Skeletal muscle satellite cell (primary cell): ENCODE measurements around the gene TMED6.
A peak's percentile ranks its signal among the peaks of the same experiment; 100 is the strongest.

Source experiments
- H3K27me3 ChIP-seq: 2 replicates; pipeline ENCODE4 v1.7.0; 2013; ENCODE audit warnings: low read length; ENCODE audit not compliant: control insufficient read depth, insufficient read depth
- H3K36me3 ChIP-seq: 2 replicates; pipeline ENCODE4 v1.7.0; 2013; ENCODE audit warnings: mild to moderate bottlenecking, control low read depth, low read length; ENCODE audit not compliant: insufficient read depth
- H3K4me1 ChIP-seq: 2 replicates; pipeline ENCODE4 v1.7.0; 2013; ENCODE audit warnings: low read length; ENCODE audit not compliant: control insufficient read depth, insufficient read depth
- H3K4me2 ChIP-seq: 2 replicates; pipeline ENCODE4 v1.7.0; 2013; ENCODE audit warnings: mild to moderate bottlenecking, low read length
- H3K4me3 ChIP-seq: 2 replicates; pipeline ENCODE4 v1.7.0; 2013; ENCODE audit warnings: low read length
- H3K9ac ChIP-seq: 2 replicates; pipeline ENCODE4 v1.7.0; 2013; ENCODE audit warnings: mild to moderate bottlenecking, low read depth, low read length, moderate library complexity
- H3K9me3 ChIP-seq: replicated peaks from 2 replicates; pipeline ENCODE4 v1.7.0; 2013; ENCODE audit warnings: mild to moderate bottlenecking, control low read depth, low read length

TMED6 gene

GRCh38 chr16:69330286-69331109 is 21.1 kb downstream of the TMED6 start, which contains the start of gene PDF:
TSS of gene PDF (minus strand) at chr16:69330588. CDS start at chr16:69330570, 18 bp downstream.
- H3K9me3 ChIP-seq, result no peaks in the 10 kb centered on the region
- peaks cover 47% of the 10 kb centered on the region for H3K36me3 ChIP-seq
- H3K27me3 ChIP-seq, result no peaks in the 10 kb centered on the region
- peak within 1 kb of the TSS; percentile 99 for H3K4me2 ChIP-seq
- H3K9ac ChIP-seq, result peak within 1 kb of the TSS; percentile 92
- peak within 1 kb of the TSS; percentile 92 for H3K4me3 ChIP-seq
- peaks cover 32% of the 10 kb centered on the region for H3K4me1 ChIP-seq

- Histone ChIP-seq H3K4me3 (peak overlapping the region; percentile 92), H3K9ac (peak overlapping the region; percentile 92), H3K9me3 (no peaks in the 10 kb centered on the region), H3K27me3 (no peaks in the 10 kb centered on the region), H3K4me1 (peaks cover 32% of the 10 kb centered on the region), H3K4me2 (peak overlapping the region; percentile 99), H3K36me3 (peaks cover 46% of the 10 kb centered on the region)
Measured at GRCh38 chr16:69329369-69330285, 22.0 kb downstream of the TMED6 start.

- Histone ChIP-seq H3K4me1 (peaks cover 32% of the 10 kb centered on the region), H3K4me2 (peak overlapping the region; percentile 99), H3K9ac (peak overlapping the region; percentile 92), H3K36me3 (peaks cover 45% of the 10 kb centered on the region), H3K4me3 (peak overlapping the region; percentile 92), H3K9me3 (no peaks in the 10 kb centered on the region), H3K27me3 (no peaks in the 10 kb centered on the region)
Measured at GRCh38 chr16:69328854-69329316, 22.7 kb downstream of the TMED6 start.

GRCh38 chr16:69327585-69328310 is 23.8 kb downstream of the TMED6 start:
- Histone ChIP-seq H3K4me2 (peak overlapping the region; percentile 99), H3K9me3 (no peaks in the 10 kb centered on the region), H3K36me3 (peaks cover 48% of the 10 kb centered on the region), H3K9ac (peak overlapping the region; percentile 42), H3K4me1 (peaks cover 32% of the 10 kb centered on the region), H3K4me3 (no peak overlapping the region), H3K27me3 (no peaks in the 10 kb centered on the region)

- Histone ChIP-seq H3K27me3 (no peaks in the 10 kb centered on the region), H3K9ac (no peak overlapping the region), H3K4me3 (no peak overlapping the region), H3K4me2 (peak overlapping the region; percentile 53), H3K9me3 (no peaks in the 10 kb centered on the region), H3K36me3 (peaks cover 57% of the 10 kb centered on the region), H3K4me1 (peaks cover 32% of the 10 kb centered on the region)
Measured at GRCh38 chr16:69326172-69326873, 25.3 kb downstream of the TMED6 start.

- no peak overlapping the region for H3K4me2 ChIP-seq
- H3K36me3 ChIP-seq, result peaks cover 62% of the 10 kb centered on the region
- no peak overlapping the region for H3K9ac ChIP-seq
- no peaks in the 10 kb centered on the region for H3K27me3 ChIP-seq
- H3K4me3 ChIP-seq, result no peak overlapping the region
- H3K4me1 ChIP-seq, result peaks cover 29% of the 10 kb centered on the region
- H3K9me3 ChIP-seq, result no peaks in the 10 kb centered on the region
Measured at GRCh38 chr16:69325784-69326171, 25.8 kb downstream of the TMED6 start.

- no peaks in the 10 kb centered on the region for H3K9me3 ChIP-seq
- no peak overlapping the region for H3K4me3 ChIP-seq
- no peak overlapping the region for H3K4me2 ChIP-seq
- peaks cover 73% of the 10 kb centered on the region for H3K36me3 ChIP-seq
- H3K4me1 ChIP-seq, result peaks cover 27% of the 10 kb centered on the region
- H3K27me3 ChIP-seq, result no peaks in the 10 kb centered on the region
- H3K9ac ChIP-seq, result no peak overlapping the region
Measured at GRCh38 chr16:69324585-69325253, 26.9 kb downstream of the TMED6 start.

- Histone ChIP-seq H3K27me3 (no peaks in the 10 kb centered on the region), H3K9ac (no peak overlapping the region), H3K9me3 (no peaks in the 10 kb centered on the region), H3K4me3 (no peak overlapping the region), H3K4me1 (peaks cover 21% of the 10 kb centered on the region), H3K4me2 (no peak overlapping the region), H3K36me3 (peaks cover 79% of the 10 kb centered on the region)
Measured at GRCh38 chr16:69324013-69324531, 27.5 kb downstream of the TMED6 start.

GRCh38 chr16:69323415-69323814 is 28.2 kb downstream of the TMED6 start:
- Histone ChIP-seq H3K4me2 (no peak overlapping the region), H3K9me3 (no peaks in the 10 kb centered on the region), H3K9ac (no peak overlapping the region), H3K4me1 (peaks cover 14% of the 10 kb centered on the region), H3K4me3 (no peak overlapping the region), H3K36me3 (peaks cover 86% of the 10 kb centered on the region), H3K27me3 (no peaks in the 10 kb centered on the region)

GRCh38 chr16:69322343-69322742 is 29.2 kb downstream of the TMED6 start:
- Histone ChIP-seq H3K9me3 (no peaks in the 10 kb centered on the region), H3K4me2 (no peak overlapping the region), H3K9ac (no peak overlapping the region), H3K4me1 (peaks cover 10% of the 10 kb centered on the region), H3K4me3 (no peak overlapping the region), H3K36me3 (peaks cover 85% of the 10 kb centered on the region), H3K27me3 (no peaks in the 10 kb centered on the region)
